SK-N-SH (cell line): ENCODE measurements around the gene CD19. TPM values are rescaled to one million over a fixed set of nuclear protein-coding genes. Genes with fewer than 3 reads are reported as not detected.

Experiments
- CTCF ChIA-PET: fragments of 300-600, 350-600 bp; formaldehyde crosslinking; extraction: SDS; loops from one replicate; lab custom pipeline; 2021; lab: Yijun Ruan, JAX
- POLR2A ChIA-PET: fragments of 350-600 bp; sonication (Branson Sonifier 250); formaldehyde crosslinking; extraction: SDS; loops from one replicate; lab custom pipeline; 2020; ENCODE audit warnings: antibody characterized with exemption, inconsistent platforms; lab: Yijun Ruan, JAX
- DNase-seq: peaks from one replicate; pipeline ENCODE4 v3.0.0; 2012
- H2AFZ ChIP-seq: fragments of 200-600 bp; sonication (generic); 2 replicates; pipeline ENCODE4 v1.8.1; 2016; ENCODE audit warnings: antibody characterized with exemption, mild to moderate bottlenecking, low read depth
- H3F3A ChIP-seq: fragments of 200-600 bp; sonication (generic); replicated peaks from 2 replicates; pipeline ENCODE3; 2016; ENCODE audit warnings: antibody characterized with exemption, mild to moderate bottlenecking; ENCODE audit not compliant: insufficient read depth
- H3K27ac ChIP-seq, 2 experiments: fragments of 200-500 bp in 1 of 2; fragments of 200-600 bp in 1 of 2; sonication (Bioruptor generic) in 1 of 2; sonication (generic), shearing (Covaris generic) in 1 of 2; 2 replicates each; pipeline versions ENCODE4 v1.5.1 to v1.6.1; 2014 to 2016; ENCODE audit warnings: low read depth in 2 of 2, inconsistent platforms in 1 of 2, low read length in 1 of 2, mild to moderate bottlenecking in 1 of 2, mixed read lengths in 1 of 2
- H3K27me3 ChIP-seq: fragments of 200-600 bp; sonication (generic), shearing (Covaris generic); 2 replicates; pipeline ENCODE4 v1.6.1; 2016; ENCODE audit warnings: mixed run types; ENCODE audit not compliant: insufficient read depth
- H3K36me3 ChIP-seq, 2 experiments: fragments of 200-500 bp in 1 of 2; fragments of 200-600 bp in 1 of 2; sonication (Bioruptor generic) in 1 of 2; sonication (generic) in 1 of 2; replicated peaks in 1 of 2; 2 replicates each; pipeline versions ENCODE3 to v1.5.1; 2014 to 2016; ENCODE audit warnings: low read length in 1 of 2, mild to moderate bottlenecking in 1 of 2; ENCODE audit not compliant: insufficient read depth in 2 of 2, control insufficient read depth in 1 of 2
- H3K4me1 ChIP-seq, 2 experiments: fragments of 200-500 bp in 1 of 2; fragments of 200-600 bp in 1 of 2; sonication (Bioruptor generic) in 1 of 2; sonication (generic), shearing (Covaris generic) in 1 of 2; 2 replicates each; pipeline versions ENCODE4 v1.5.1 to v1.6.1; 2014 to 2016; ENCODE audit warnings: low read depth in 1 of 2, low read length in 1 of 2, mixed run types in 1 of 2; ENCODE audit not compliant: insufficient read depth in 2 of 2, control insufficient read depth in 1 of 2
- H3K4me2 ChIP-seq: fragments of 200-600 bp; sonication (generic), shearing (Covaris generic); 2 replicates; pipeline ENCODE4 v1.6.1; 2017; ENCODE audit warnings: mixed run types
- H3K4me3 ChIP-seq, 2 experiments: fragments of 200-500 bp in 1 of 2; fragments of 200-600 bp in 1 of 2; sonication (Bioruptor generic) in 1 of 2; sonication (generic), shearing (Covaris generic) in 1 of 2; 2 replicates each; pipeline versions ENCODE4 v1.5.1 to v1.8.1; 2014 to 2016; ENCODE audit warnings: low read depth in 2 of 2, inconsistent platforms in 1 of 2, low read length in 1 of 2, mild to moderate bottlenecking in 1 of 2, mixed read lengths in 1 of 2, moderate library complexity in 1 of 2
- H3K79me2 ChIP-seq: fragments of 200-600 bp; sonication (generic); 2 replicates; pipeline ENCODE4 v1.8.1; 2017; ENCODE audit warnings: mild to moderate bottlenecking; ENCODE audit not compliant: insufficient read depth
- H3K9ac ChIP-seq: fragments of 200-600 bp; sonication (generic); 2 replicates; pipeline ENCODE4 v1.6.1; 2017; ENCODE audit warnings: mixed run types
- H3K9me2 ChIP-seq: fragments of 200-600 bp; sonication (generic); 2 replicates; pipeline ENCODE4 v1.6.1; 2017; ENCODE audit warnings: mixed run types
- H3K9me3 ChIP-seq: fragments of 200-600 bp; sonication (generic); 2 replicates; pipeline ENCODE4 v1.6.1; 2017; ENCODE audit warnings: mixed run types, mild to moderate bottlenecking, moderate library complexity
- H4K20me1 ChIP-seq: fragments of 200-600 bp; sonication (generic); 2 replicates; pipeline ENCODE4 v1.6.1; 2017; ENCODE audit warnings: mild to moderate bottlenecking, mixed run types; ENCODE audit not compliant: insufficient read depth
- ELF1 ChIP-seq: IDR thresholded peaks from 2 replicates; pipeline ENCODE4 v1.4.0; 2012
- EP300 ChIP-seq, 2 experiments: IDR thresholded peaks; 2 replicates each; pipeline versions ENCODE4 v1.4.0 to v1.6.1; 2012; ENCODE audit warnings: borderline replicate concordance in 1 of 2, low read depth in 1 of 2, low read length in 1 of 2
- EZH2phosphoT487 ChIP-seq: fragments of 200-600 bp; sonication (generic); IDR thresholded peaks from 2 replicates; pipeline ENCODE4 v1.6.1; 2017; ENCODE audit warnings: low read depth, mixed run types, mild to moderate bottlenecking, antibody characterized with exemption, moderate library complexity, borderline replicate concordance
- FOXM1 ChIP-seq: IDR thresholded peaks from 2 replicates; pipeline ENCODE4 v1.4.0; 2012; ENCODE audit warnings: low read depth, mild to moderate bottlenecking
- GATA2 ChIP-seq: sonication (generic); formaldehyde crosslinking; IDR thresholded peaks from 2 replicates; pipeline ENCODE4 v1.5.0; 2020; ENCODE audit warnings: mild to moderate bottlenecking, missing genetic modification reagents
- MEF2A ChIP-seq: IDR thresholded peaks from 2 replicates; pipeline ENCODE4 v1.4.0; 2012; ENCODE audit warnings: low read depth, borderline replicate concordance
- MXI1 ChIP-seq: IDR thresholded peaks from 2 replicates; pipeline ENCODE4 v1.6.1; 2012; ENCODE audit warnings: mild to moderate bottlenecking, low read depth, low read length, improper control_type of control experiment
- NRF1 ChIP-seq: IDR thresholded peaks from 2 replicates; pipeline ENCODE4 v1.6.1; 2012; ENCODE audit warnings: low read depth, mild to moderate bottlenecking, low read length
- RAD21 ChIP-seq: IDR thresholded peaks from 2 replicates; pipeline ENCODE4 v1.6.1; 2012; ENCODE audit warnings: mild to moderate bottlenecking, low read length
- RCOR1 ChIP-seq: fragments of 150-350 bp; IDR thresholded peaks from 2 replicates; pipeline ENCODE4 v1.6.1; 2017; ENCODE audit warnings: antibody characterized with exemption, low read length
- RXRA ChIP-seq: IDR thresholded peaks from 2 replicates; pipeline ENCODE4 v1.4.0; 2012; ENCODE audit warnings: low read depth, mild to moderate bottlenecking, borderline replicate concordance
- TAF1 ChIP-seq: IDR thresholded peaks from 2 replicates; pipeline ENCODE4 v1.6.1; 2012; ENCODE audit warnings: low read depth, mild to moderate bottlenecking, low read length, moderate library complexity, borderline replicate concordance
- TCF12 ChIP-seq: IDR thresholded peaks from 2 replicates; pipeline ENCODE4 v1.4.0; 2012
- TEAD4 ChIP-seq: IDR thresholded peaks from 2 replicates; pipeline ENCODE4 v1.4.0; 2012; ENCODE audit warnings: mild to moderate bottlenecking, borderline replicate concordance; ENCODE audit not compliant: insufficient read depth
- YY1 ChIP-seq: IDR thresholded peaks from 2 replicates; pipeline ENCODE4 v1.4.0; 2012; ENCODE audit warnings: low read depth, mild to moderate bottlenecking
- WGBS: methylation state at CpG from one replicate; pipeline ENCODE4 v1.1.6; 2017; ENCODE audit warnings: low lambda C conversion rate; 5-methylcytosine and 5-hydroxymethylcytosine counted together
- polyA plus RNA-seq, 3 experiments: library from polyadenylated mRNA; depleted of rRNA; stranded (reverse); fragments of >200 nt; gene quantifications; 2 replicates each; pipeline ENCODE4 v1.2.3, GENCODE V29; 2012
- TF ChIP-seq, protein P1 (sequence below): IDR thresholded peaks from 2 replicates; pipeline ENCODE4; 2012
- TF ChIP-seq, protein P2 (sequence below): fragments of 150-350 bp; IDR thresholded peaks from 2 replicates; pipeline ENCODE4 v1.6.1; 2017; ENCODE audit warnings: antibody characterized with exemption, low read length, low read depth, borderline replicate concordance
- TF ChIP-seq, protein P3 (sequence below): fragments of 200-600 bp; sonication (generic); IDR thresholded peaks from 2 replicates; pipeline ENCODE4 v1.6.1; 2017; ENCODE audit warnings: antibody characterized with exemption, mild to moderate bottlenecking, moderate library complexity
- TF ChIP-seq, protein P4 (sequence below): IDR thresholded peaks from 2 replicates; pipeline ENCODE4 v1.4.0; 2012; ENCODE audit warnings: low read depth

Gene CD19
- polyA plus RNA-seq, 1 of the 3 experiments (the other 2 are of a cell fraction), result not detected

DNA sequence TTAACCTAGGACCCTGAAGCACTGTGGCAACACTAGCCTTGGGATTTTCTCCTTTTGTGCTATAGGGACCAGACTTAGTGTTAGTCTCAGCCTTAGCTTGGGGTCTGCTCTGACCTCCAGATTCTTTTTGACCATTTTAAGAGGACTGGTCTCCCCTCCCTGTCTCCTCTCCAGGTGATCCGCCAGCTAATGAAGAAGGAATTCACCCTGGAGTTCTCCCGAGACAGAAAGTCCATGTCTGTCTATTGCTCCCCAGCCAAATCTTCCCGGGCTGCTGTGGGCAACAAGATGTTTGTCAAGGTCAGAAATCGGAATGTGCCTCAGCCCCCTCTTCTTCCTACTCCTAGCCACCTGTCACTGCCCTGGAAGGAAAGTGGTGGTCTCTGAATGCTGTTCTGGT lies 33.9 kb upstream of the CD19 start:
- Histone ChIP-seq H3K9ac (no peak overlapping the region), H4K20me1 (no peaks in the 10 kb centered on the region), H3K4me2 (no peak overlapping the region), H3K9me3 (no peaks in the 10 kb centered on the region), H3K9me2 (no peaks in the 10 kb centered on the region), H3K27me3 (no peaks in the 10 kb centered on the region), H3F3A (no peaks in the 10 kb centered on the region), H3K4me1 (no peaks in the 10 kb centered on the region), H3K27ac (no peak overlapping the region; a peak in 1 of 4 replicates), H3K36me3 (no peaks in the 10 kb centered on the region), H3K79me2 (no peaks in the 10 kb centered on the region), H2AFZ (no peak overlapping the region), H3K4me3 (no peak overlapping the region)
- WGBS, result 65% methylated on average over 4 of the region's 4 CpGs
- TF ChIP-seq TCF12 (no peak), GATA2 (no peak), EP300 (IDR thresholded peaks at IDR 0.05; ENCODE audit: borderline replicate concordance in 1 of 2, low read depth in 1 of 2, low read length in 1 of 2) (no peak), FOXM1 (no peak), TAF1 (no peak), NRF1 (no peak), RXRA (no peak), RAD21 (no peak), MEF2A (no peak), YY1 (no peak), RCOR1 (no peak), MXI1 (no peak), ELF1 (no peak)
- TF ChIP-seq, protein P1, sequence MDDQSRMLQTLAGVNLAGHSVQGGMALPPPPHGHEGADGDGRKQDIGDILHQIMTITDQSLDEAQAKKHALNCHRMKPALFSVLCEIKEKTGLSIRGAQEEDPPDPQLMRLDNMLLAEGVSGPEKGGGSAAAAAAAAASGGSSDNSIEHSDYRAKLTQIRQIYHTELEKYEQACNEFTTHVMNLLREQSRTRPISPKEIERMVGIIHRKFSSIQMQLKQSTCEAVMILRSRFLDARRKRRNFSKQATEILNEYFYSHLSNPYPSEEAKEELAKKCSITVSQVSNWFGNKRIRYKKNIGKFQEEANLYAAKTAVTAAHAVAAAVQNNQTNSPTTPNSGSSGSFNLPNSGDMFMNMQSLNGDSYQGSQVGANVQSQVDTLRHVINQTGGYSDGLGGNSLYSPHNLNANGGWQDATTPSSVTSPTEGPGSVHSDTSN, result no peak
- TF ChIP-seq, protein P2, sequence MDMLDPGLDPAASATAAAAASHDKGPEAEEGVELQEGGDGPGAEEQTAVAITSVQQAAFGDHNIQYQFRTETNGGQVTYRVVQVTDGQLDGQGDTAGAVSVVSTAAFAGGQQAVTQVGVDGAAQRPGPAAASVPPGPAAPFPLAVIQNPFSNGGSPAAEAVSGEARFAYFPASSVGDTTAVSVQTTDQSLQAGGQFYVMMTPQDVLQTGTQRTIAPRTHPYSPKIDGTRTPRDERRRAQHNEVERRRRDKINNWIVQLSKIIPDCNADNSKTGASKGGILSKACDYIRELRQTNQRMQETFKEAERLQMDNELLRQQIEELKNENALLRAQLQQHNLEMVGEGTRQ, result no peak
- TF ChIP-seq, protein P3, sequence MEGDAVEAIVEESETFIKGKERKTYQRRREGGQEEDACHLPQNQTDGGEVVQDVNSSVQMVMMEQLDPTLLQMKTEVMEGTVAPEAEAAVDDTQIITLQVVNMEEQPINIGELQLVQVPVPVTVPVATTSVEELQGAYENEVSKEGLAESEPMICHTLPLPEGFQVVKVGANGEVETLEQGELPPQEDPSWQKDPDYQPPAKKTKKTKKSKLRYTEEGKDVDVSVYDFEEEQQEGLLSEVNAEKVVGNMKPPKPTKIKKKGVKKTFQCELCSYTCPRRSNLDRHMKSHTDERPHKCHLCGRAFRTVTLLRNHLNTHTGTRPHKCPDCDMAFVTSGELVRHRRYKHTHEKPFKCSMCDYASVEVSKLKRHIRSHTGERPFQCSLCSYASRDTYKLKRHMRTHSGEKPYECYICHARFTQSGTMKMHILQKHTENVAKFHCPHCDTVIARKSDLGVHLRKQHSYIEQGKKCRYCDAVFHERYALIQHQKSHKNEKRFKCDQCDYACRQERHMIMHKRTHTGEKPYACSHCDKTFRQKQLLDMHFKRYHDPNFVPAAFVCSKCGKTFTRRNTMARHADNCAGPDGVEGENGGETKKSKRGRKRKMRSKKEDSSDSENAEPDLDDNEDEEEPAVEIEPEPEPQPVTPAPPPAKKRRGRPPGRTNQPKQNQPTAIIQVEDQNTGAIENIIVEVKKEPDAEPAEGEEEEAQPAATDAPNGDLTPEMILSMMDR, result no peak
- no peak for DNase-seq
- POLR2A ChIA-PET, result no interaction called here
- CTCF ChIA-PET, result interaction anchor here (1.2 kb wide), 1 partner anchor 48 kb away, joined by 3 read pairs; no protein-coding TSS in a partner anchor

DNA sequence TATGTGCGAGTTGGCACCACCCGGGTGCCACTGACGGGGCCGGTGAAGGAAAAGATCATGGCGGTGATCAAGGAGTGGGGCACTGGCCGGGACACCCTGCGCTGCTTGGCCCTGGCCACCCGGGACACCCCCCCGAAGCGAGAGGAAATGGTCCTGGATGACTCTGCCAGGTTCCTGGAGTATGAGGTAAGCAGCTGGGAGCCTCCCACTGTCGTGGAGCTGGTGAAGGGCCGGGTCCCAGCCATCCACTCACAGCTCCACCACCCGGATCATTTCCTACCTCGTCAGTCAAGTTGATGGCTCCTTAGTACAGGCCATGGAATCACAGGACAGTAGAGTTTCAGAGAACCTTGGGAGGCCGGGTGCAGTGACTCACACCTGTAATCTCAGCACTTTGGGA lies 33.5 kb upstream of the CD19 start:
- TF ChIP-seq TAF1, result no peak
- TF ChIP-seq, protein P4, sequence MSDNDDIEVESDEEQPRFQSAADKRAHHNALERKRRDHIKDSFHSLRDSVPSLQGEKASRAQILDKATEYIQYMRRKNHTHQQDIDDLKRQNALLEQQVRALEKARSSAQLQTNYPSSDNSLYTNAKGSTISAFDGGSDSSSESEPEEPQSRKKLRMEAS, result no peak
- no peak for TF ChIP-seq TEAD4
- TF ChIP-seq EZH2phosphoT487, result no peak
- TF ChIP-seq RXRA, result no peak
- TF ChIP-seq, protein P2, result no peak
- Histone ChIP-seq H3K79me2 (no peaks in the 10 kb centered on the region), H4K20me1 (no peaks in the 10 kb centered on the region), H3K27me3 (no peaks in the 10 kb centered on the region), H2AFZ (no peak overlapping the region), H3F3A (no peaks in the 10 kb centered on the region), H3K4me1 (no peaks in the 10 kb centered on the region), H3K36me3 (no peaks in the 10 kb centered on the region), H3K4me3 (no peak overlapping the region), H3K9ac (no peak overlapping the region), H3K9me3 (no peaks in the 10 kb centered on the region), H3K9me2 (no peaks in the 10 kb centered on the region), H3K27ac (no peak overlapping the region; a peak in 1 of 4 replicates), H3K4me2 (no peak overlapping the region)
- POLR2A ChIA-PET, result no interaction called here
- no peak for DNase-seq
- 85% methylated on average over 7 of the region's 15 CpGs for WGBS
- CTCF ChIA-PET, result interaction anchor here (1.2 kb wide), 1 partner anchor 47 kb away, joined by 3 read pairs; no protein-coding TSS in a partner anchor
